Ascending aorta (tissue), 2 donors: ENCODE data around the gene SERPINA10. TPM values are rescaled to one million over a fixed set of nuclear protein-coding genes. Genes with fewer than 3 reads are reported as not detected.
"Not testable (repeated sequence)": the region's sequence is repeated elsewhere in the genome, so short reads cannot be mapped to it uniquely, and the experiment has no call there.

Source experiments
- DNase-seq, 2 donors: peaks; one replicate each; pipeline ENCODE4 v3.0.0-alpha.2; 2019; ENCODE audit warnings: low spot score in 2 of 2
- H3K27ac ChIP-seq, 2 donors: fragments of 200-600 bp; sonication (generic); one replicate each; pipeline ENCODE4 v1.5.1; 2016 to 2017; ENCODE audit warnings: mild to moderate bottlenecking in 1 of 2
- H3K27me3 ChIP-seq: fragments of 200-600 bp; sonication (generic); one replicate; pipeline ENCODE4 v1.5.1; 2017
- H3K36me3 ChIP-seq, 2 donors: fragments of 200-600 bp; sonication (generic); one replicate each; pipeline ENCODE4 v1.5.1; 2016
- H3K4me1 ChIP-seq, 2 donors: fragments of 200-600 bp; sonication (generic); one replicate each; pipeline ENCODE4 v1.5.1; 2016 to 2017; ENCODE audit warnings: mild to moderate bottlenecking in 1 of 2
- H3K4me3 ChIP-seq, 2 donors: fragments of 200-600 bp; sonication (generic); one replicate each; pipeline ENCODE4 v1.5.1; 2016 to 2017; ENCODE audit warnings: mild to moderate bottlenecking in 1 of 2
- H3K9me3 ChIP-seq, 2 donors: fragments of 200-600 bp; sonication (generic); one replicate each; pipeline ENCODE4 v1.5.1; 2016
- CTCF ChIP-seq, 3 experiments: fragments of 200-600 bp in 2 of 3; fragments of 450-650 bp in 1 of 3; sonication (generic) in 2 of 3; IDR thresholded peaks; one replicate each; pipeline ENCODE4 v1.5.1; 2016 to 2019; ENCODE audit warnings: antibody characterized with exemption in 3 of 3, mild to moderate bottlenecking in 1 of 3, moderate library complexity in 1 of 3
- intact Hi-C: fragments of 100-400 bp; cut with DNase I; formaldehyde crosslinking; loops from one replicate; pipeline ENCODE4 v1.15.1; 2023
- total RNA-seq: library from RNA; depleted of rRNA; stranded (reverse); fragments of >200 nt; gene quantifications from one replicate; pipeline ENCODE4 v1.1.0, GENCODE V29; 2016

The SERPINA10 gene
- total RNA-seq, 1 donor from 2014 or later = not detected

- no peak for TF ChIP-seq CTCF (IDR thresholded peaks at IDR 0.05)
- intact Hi-C loops = no loop called here
- Histone ChIP-seq H3K4me1 (no peaks in the 10 kb centered on the region), H3K9me3 (no peaks in the 10 kb centered on the region), H3K36me3 (no peaks in the 10 kb centered on the region), H3K4me3 (no peak overlapping the region), H3K27me3 (no peaks in the 10 kb centered on the region), H3K27ac (no peak overlapping the region)
- DNase-seq = no peak
Measured at GRCh38 chr14:94288610-94289465, 4.2 kb downstream of the SERPINA10 start.

- TF ChIP-seq CTCF (IDR thresholded peaks at IDR 0.05) = no peak
- no peaks in the 10 kb centered on the region for H3K4me1 ChIP-seq
- no peaks in the 10 kb centered on the region for H3K36me3 ChIP-seq
- H3K4me3 ChIP-seq = no peak overlapping the region
- no peak for DNase-seq
- no peak overlapping the region for H3K27ac ChIP-seq
- no peaks in the 10 kb centered on the region for H3K27me3 ChIP-seq
- H3K9me3 ChIP-seq = no peaks in the 10 kb centered on the region
- intact Hi-C loops = no loop called here
Measured at GRCh38 chr14:94285158-94285557, 7.9 kb downstream of the SERPINA10 start.

- Histone ChIP-seq H3K4me3 (no peak overlapping the region), H3K36me3 (no peaks in the 10 kb centered on the region), H3K4me1 (no peaks in the 10 kb centered on the region), H3K27ac (no peak overlapping the region), H3K27me3 (no peaks in the 10 kb centered on the region), H3K9me3 (no peaks in the 10 kb centered on the region)
- intact Hi-C loops = no loop called here
- no peak for TF ChIP-seq CTCF (IDR thresholded peaks at IDR 0.05)
- no peak for DNase-seq
Measured at GRCh38 chr14:94284221-94284620, 8.8 kb downstream of the SERPINA10 start.

- Histone ChIP-seq H3K4me3 (no peak overlapping the region), H3K9me3 (no peaks in the 10 kb centered on the region), H3K27me3 (no peaks in the 10 kb centered on the region), H3K36me3 (no peaks in the 10 kb centered on the region), H3K4me1 (no peaks in the 10 kb centered on the region), H3K27ac (no peak overlapping the region)
- no peak for TF ChIP-seq CTCF (IDR thresholded peaks at IDR 0.05)
- no peak for DNase-seq
- intact Hi-C loops = no loop called here
Measured at GRCh38 chr14:94282991-94283723, 9.9 kb downstream of the SERPINA10 start.

- TF ChIP-seq CTCF (IDR thresholded peaks at IDR 0.05) = no peak
- Histone ChIP-seq H3K9me3 (no peaks in the 10 kb centered on the region), H3K4me3 (no peak overlapping the region), H3K27me3 (no peaks in the 10 kb centered on the region), H3K4me1 (no peaks in the 10 kb centered on the region), H3K27ac (no peak overlapping the region), H3K36me3 (no peaks in the 10 kb centered on the region)
- no peak for DNase-seq
- intact Hi-C loops = no loop called here
Measured at GRCh38 chr14:94278731-94279130, 14.3 kb downstream of the SERPINA10 start.

- H3K4me1 ChIP-seq = not testable (repeated sequence)
Measured at GRCh38 chr14:94276898-94277561, 16.0 kb downstream of the SERPINA10 start.

More at GRCh38 chr14:94276898-94277561, 16.0 kb downstream of the SERPINA10 start:
- H3K27ac ChIP-seq, H3K4me3 ChIP-seq, DNase-seq, H3K27me3 ChIP-seq, H3K36me3 ChIP-seq, H3K9me3 ChIP-seq, intact Hi-C loops: not testable (repeated sequence)
